ENCODE measurements around the gene ADIG.

The ADIG gene

DNA sequence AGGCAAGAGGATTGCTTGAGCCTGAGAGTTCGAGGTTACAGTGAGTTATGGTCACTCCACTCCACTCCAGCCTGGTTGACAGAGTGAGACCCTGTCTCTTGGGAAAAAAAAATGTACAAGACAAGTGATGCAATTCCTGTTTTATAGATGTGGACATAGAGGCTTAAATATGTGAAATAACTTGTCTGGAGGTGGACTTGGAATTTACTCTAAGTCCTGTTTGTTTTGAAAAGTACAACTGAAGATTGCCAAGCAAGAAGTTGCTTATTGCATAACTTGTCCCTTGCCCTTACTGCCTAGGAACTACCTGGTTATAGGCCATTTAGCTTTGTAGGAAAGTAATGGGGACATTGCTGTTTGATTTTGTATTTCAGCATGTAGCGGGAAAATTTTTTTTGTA lies 26.0 kb upstream of the ADIG start:
- peaks cover 2% of the 10 kb centered on the region for H3K36me3 ChIP-seq (ENCODE audit: control insufficient read depth, insufficient read depth, low read length)
- H3K4me1 ChIP-seq (ENCODE audit: control insufficient read depth, insufficient read depth, low read length) = no peaks in the 10 kb centered on the region
- no peaks in the 10 kb centered on the region for H3K27me3 ChIP-seq (ENCODE audit: control insufficient read depth, insufficient read depth, low read length)
- H3K4me3 ChIP-seq (ENCODE audit: low read depth, low read length) = no peak overlapping the region
- H3K9me3 ChIP-seq (ENCODE audit: control insufficient read depth, insufficient read depth, low read length) = no peaks in the 10 kb centered on the region
- no peak overlapping the region for H3K9ac ChIP-seq (ENCODE audit: low read depth, low read length)

GRCh38 chr20:38555395-38555794 lies 25.6 kb upstream of the ADIG start:
- peaks cover 2% of the 10 kb centered on the region for H3K36me3 ChIP-seq (ENCODE audit: control insufficient read depth, insufficient read depth, low read length)
- no peak overlapping the region for H3K4me3 ChIP-seq (ENCODE audit: low read depth, low read length)
- H3K9ac ChIP-seq (ENCODE audit: low read depth, low read length) = no peak overlapping the region
- H3K4me1 ChIP-seq (ENCODE audit: control insufficient read depth, insufficient read depth, low read length) = no peaks in the 10 kb centered on the region
- H3K9me3 ChIP-seq (ENCODE audit: control insufficient read depth, insufficient read depth, low read length) = no peaks in the 10 kb centered on the region
- H3K27me3 ChIP-seq (ENCODE audit: control insufficient read depth, insufficient read depth, low read length) = no peaks in the 10 kb centered on the region

DNA sequence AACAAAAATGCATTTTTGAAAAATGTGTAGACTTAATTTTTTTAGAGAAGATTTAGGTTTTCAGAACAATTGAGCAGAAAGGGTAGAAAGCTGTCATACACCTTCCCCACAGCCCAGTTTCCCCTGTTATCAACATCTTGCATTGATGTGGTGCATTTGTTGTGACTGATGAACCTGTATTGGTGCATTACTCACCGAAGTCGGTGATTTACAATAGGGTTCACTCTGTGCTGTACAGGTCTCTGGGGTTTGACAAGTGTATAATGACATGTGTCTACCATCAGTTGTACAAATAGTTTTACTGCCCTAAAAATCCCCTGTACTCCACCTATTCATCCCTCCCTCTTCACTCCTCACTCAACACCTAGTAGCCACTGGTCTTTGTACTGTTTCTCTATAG lies 23.8 kb upstream of the ADIG start:
- H3K36me3 ChIP-seq (ENCODE audit: control insufficient read depth, insufficient read depth, low read length) = no peaks in the 10 kb centered on the region
- H3K4me1 ChIP-seq (ENCODE audit: control insufficient read depth, insufficient read depth, low read length) = no peaks in the 10 kb centered on the region
- H3K4me3 ChIP-seq (ENCODE audit: low read depth, low read length) = no peak overlapping the region
- H3K9ac ChIP-seq (ENCODE audit: low read depth, low read length) = no peak overlapping the region
- H3K9me3 ChIP-seq (ENCODE audit: control insufficient read depth, insufficient read depth, low read length) = no peaks in the 10 kb centered on the region
- no peaks in the 10 kb centered on the region for H3K27me3 ChIP-seq (ENCODE audit: control insufficient read depth, insufficient read depth, low read length)

DNA sequence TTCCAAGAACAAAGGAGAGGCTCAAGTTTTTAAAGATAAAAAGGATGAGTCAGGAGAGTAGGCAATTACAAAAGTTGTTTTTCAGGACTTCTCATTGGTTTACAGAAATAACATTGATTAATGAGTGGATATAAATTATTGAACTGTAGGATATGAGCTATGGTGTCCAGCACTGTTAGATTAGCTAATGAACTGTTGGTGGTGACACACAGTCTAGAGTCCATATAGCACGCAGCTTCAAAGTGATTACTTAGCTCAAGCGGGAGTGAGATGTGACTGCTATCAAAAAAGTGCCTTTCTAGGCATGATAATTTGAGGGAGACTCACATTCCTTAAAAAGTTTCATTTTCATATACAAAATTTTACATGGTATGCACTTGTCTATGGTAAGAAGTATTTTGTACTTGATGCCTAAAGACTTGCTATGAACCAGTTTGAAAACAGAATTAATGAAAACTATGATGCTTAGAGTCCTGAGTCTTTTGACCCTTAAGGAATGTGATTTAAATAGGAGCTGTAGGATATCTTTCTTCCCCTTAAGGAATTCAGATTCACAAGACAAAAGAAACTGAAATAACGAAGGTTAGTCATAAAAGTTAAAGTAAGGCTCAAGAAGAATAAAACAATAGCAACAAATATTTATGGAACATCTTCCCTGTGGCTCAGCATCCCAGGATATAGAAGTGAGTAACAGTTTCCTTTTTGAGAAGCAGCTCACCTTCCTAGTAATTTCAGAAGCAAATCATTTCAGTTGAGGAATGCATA lies 22.2 kb upstream of the ADIG start:
- H3K27me3 ChIP-seq (ENCODE audit: control insufficient read depth, insufficient read depth, low read length) = no peaks in the 10 kb centered on the region
- H3K9me3 ChIP-seq (ENCODE audit: control insufficient read depth, insufficient read depth, low read length) = no peaks in the 10 kb centered on the region
- H3K36me3 ChIP-seq (ENCODE audit: control insufficient read depth, insufficient read depth, low read length) = no peaks in the 10 kb centered on the region
- no peaks in the 10 kb centered on the region for H3K4me1 ChIP-seq (ENCODE audit: control insufficient read depth, insufficient read depth, low read length)
- no peak overlapping the region for H3K9ac ChIP-seq (ENCODE audit: low read depth, low read length)
- no peak overlapping the region for H3K4me3 ChIP-seq (ENCODE audit: low read depth, low read length)

- Histone ChIP-seq H3K9ac (ENCODE audit: low read depth, low read length) (no peak overlapping the region), H3K4me3 (ENCODE audit: low read depth, low read length) (no peak overlapping the region), H3K27me3 (ENCODE audit: control insufficient read depth, insufficient read depth, low read length) (no peaks in the 10 kb centered on the region), H3K36me3 (ENCODE audit: control insufficient read depth, insufficient read depth, low read length) (no peaks in the 10 kb centered on the region), H3K4me1 (ENCODE audit: control insufficient read depth, insufficient read depth, low read length) (no peaks in the 10 kb centered on the region), H3K9me3 (ENCODE audit: control insufficient read depth, insufficient read depth, low read length) (no peaks in the 10 kb centered on the region)
Observed at GRCh38 chr20:38559764-38560163, 21.2 kb upstream of the ADIG start.

DNA sequence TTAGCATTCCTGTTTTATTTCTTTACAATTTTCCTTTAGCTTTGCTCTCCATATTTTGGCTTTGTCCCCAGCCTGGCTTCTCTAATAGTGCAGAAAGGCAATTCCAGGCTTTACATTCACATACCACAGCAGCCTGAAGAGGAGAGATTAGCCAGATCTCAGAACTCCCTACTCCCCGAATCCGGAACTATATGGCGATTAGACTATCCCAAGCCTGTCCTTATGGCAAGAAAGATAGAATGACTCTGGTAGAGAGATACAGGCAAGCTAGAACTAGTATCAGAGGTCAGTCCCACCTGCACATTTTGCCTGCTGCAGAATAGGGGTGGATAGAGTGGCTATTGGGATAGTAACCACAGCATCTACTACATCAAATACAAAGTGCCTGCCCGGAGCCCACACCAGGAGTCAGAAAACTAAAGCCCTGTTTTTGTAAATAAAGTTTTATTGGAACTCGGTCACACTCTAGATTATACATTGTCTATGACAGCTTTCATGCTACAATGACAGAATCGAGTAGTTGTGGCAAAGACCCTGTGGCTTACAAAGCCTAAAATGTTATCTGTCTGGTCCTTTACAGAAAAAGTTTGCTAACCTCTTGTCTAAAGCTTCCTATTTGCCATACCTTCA lies 17.1 kb upstream of the ADIG start:
- H3K27me3 ChIP-seq (ENCODE audit: control insufficient read depth, insufficient read depth, low read length) = no peaks in the 10 kb centered on the region
- H3K9ac ChIP-seq (ENCODE audit: low read depth, low read length) = no peak overlapping the region
- no peak overlapping the region for H3K4me3 ChIP-seq (ENCODE audit: low read depth, low read length)
- no peaks in the 10 kb centered on the region for H3K4me1 ChIP-seq (ENCODE audit: control insufficient read depth, insufficient read depth, low read length)
- H3K36me3 ChIP-seq (ENCODE audit: control insufficient read depth, insufficient read depth, low read length) = no peaks in the 10 kb centered on the region
- H3K9me3 ChIP-seq (ENCODE audit: control insufficient read depth, insufficient read depth, low read length) = no peaks in the 10 kb centered on the region

DNA sequence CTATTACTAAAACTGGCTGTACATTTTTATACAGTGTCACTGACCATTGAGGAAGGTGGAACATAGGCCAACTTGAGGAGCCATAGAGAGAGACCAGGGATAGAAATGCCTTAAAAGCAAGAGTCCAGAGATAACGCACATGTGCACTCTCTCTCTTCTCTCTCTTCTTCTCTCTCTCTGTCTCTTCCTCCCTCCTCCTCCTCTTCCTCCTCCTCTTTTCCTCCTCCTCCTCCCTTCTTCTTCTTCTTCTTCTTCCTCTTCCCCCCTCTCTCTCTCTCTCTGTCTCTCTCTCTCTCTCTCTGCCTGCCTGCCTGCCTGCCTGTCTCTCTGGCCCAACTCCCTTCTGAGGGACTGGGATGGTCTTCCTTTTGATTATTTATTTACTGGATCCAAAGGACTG lies 16.3 kb upstream of the ADIG start:
- Histone ChIP-seq H3K4me1 (ENCODE audit: control insufficient read depth, insufficient read depth, low read length) (no peaks in the 10 kb centered on the region), H3K4me3 (ENCODE audit: low read depth, low read length) (no peak overlapping the region), H3K9ac (ENCODE audit: low read depth, low read length) (no peak overlapping the region), H3K9me3 (ENCODE audit: control insufficient read depth, insufficient read depth, low read length) (no peaks in the 10 kb centered on the region), H3K36me3 (ENCODE audit: control insufficient read depth, insufficient read depth, low read length) (no peaks in the 10 kb centered on the region), H3K27me3 (ENCODE audit: control insufficient read depth, insufficient read depth, low read length) (no peaks in the 10 kb centered on the region)

GRCh38 chr20:38566036-38566598 lies 14.9 kb upstream of the ADIG start:
- H3K27me3 ChIP-seq (ENCODE audit: control insufficient read depth, insufficient read depth, low read length) = no peaks in the 10 kb centered on the region
- no peak overlapping the region for H3K4me3 ChIP-seq (ENCODE audit: low read depth, low read length)
- H3K36me3 ChIP-seq (ENCODE audit: control insufficient read depth, insufficient read depth, low read length) = no peaks in the 10 kb centered on the region
- H3K9me3 ChIP-seq (ENCODE audit: control insufficient read depth, insufficient read depth, low read length) = no peaks in the 10 kb centered on the region
- H3K9ac ChIP-seq (ENCODE audit: low read depth, low read length) = no peak overlapping the region
- no peaks in the 10 kb centered on the region for H3K4me1 ChIP-seq (ENCODE audit: control insufficient read depth, insufficient read depth, low read length)

GRCh38 chr20:38569747-38570525 lies 11.1 kb upstream of the ADIG start:
- Histone ChIP-seq H3K9me3 (ENCODE audit: control insufficient read depth, insufficient read depth, low read length) (no peaks in the 10 kb centered on the region), H3K36me3 (ENCODE audit: control insufficient read depth, insufficient read depth, low read length) (no peaks in the 10 kb centered on the region), H3K9ac (ENCODE audit: low read depth, low read length) (no peak overlapping the region), H3K4me1 (ENCODE audit: control insufficient read depth, insufficient read depth, low read length) (no peaks in the 10 kb centered on the region), H3K27me3 (ENCODE audit: control insufficient read depth, insufficient read depth, low read length) (no peaks in the 10 kb centered on the region), H3K4me3 (ENCODE audit: low read depth, low read length) (no peak overlapping the region)

- H3K9ac ChIP-seq (ENCODE audit: low read depth, low read length) = no peak overlapping the region
- H3K4me3 ChIP-seq (ENCODE audit: low read depth, low read length) = no peak overlapping the region
- H3K9me3 ChIP-seq (ENCODE audit: control insufficient read depth, insufficient read depth, low read length) = no peaks in the 10 kb centered on the region
- H3K4me1 ChIP-seq (ENCODE audit: control insufficient read depth, insufficient read depth, low read length) = no peaks in the 10 kb centered on the region
- no peaks in the 10 kb centered on the region for H3K27me3 ChIP-seq (ENCODE audit: control insufficient read depth, insufficient read depth, low read length)
- H3K36me3 ChIP-seq (ENCODE audit: control insufficient read depth, insufficient read depth, low read length) = no peaks in the 10 kb centered on the region
Observed at GRCh38 chr20:38573413-38573812, 7.6 kb upstream of the ADIG start.

DNA sequence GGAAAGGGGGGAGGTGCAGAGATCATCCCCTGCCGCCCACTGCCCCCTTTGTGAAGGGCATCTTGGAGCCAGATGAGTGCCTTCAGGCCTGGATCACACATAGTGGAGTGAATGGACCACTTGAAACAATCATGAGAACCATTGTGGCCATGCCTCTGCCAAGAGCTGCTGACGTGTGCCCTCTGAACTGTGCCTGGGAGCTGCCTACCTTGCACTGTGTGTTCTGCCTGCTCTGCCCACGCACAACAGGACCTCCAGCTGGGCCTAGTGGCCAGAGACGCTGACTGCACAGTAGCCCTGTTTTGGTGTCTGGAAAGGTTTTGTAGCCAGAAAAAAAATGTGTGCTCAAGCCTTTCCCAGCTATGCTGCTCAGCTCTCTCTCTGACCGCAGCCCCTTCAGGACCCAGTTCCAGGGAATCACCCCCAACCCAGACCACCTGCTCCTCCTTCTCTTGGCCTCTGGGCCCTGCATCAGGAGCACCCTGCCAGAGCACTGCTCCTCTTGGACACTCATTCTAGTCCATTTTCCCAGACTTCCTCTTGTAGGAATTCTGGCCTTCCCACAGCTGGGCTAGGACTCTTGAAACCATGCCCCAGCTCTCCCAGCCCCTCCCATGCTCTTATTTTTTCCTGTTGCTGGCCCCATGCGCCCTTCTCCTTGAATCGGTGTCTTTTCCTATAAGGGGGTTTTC lies 1.6 kb upstream of the ADIG start:
- no peaks in the 10 kb centered on the region for H3K9me3 ChIP-seq (ENCODE audit: control insufficient read depth, insufficient read depth, low read length)
- H3K27me3 ChIP-seq (ENCODE audit: control insufficient read depth, insufficient read depth, low read length) = no peaks in the 10 kb centered on the region
- H3K9ac ChIP-seq (ENCODE audit: low read depth, low read length) = no peak overlapping the region
- no peaks in the 10 kb centered on the region for H3K36me3 ChIP-seq (ENCODE audit: control insufficient read depth, insufficient read depth, low read length)
- no peak overlapping the region for H3K4me3 ChIP-seq (ENCODE audit: low read depth, low read length)
- peaks cover 3% of the 10 kb centered on the region for H3K4me1 ChIP-seq (ENCODE audit: control insufficient read depth, insufficient read depth, low read length)
